Measurements from ENCODE around the gene SLC29A2. TPM values are rescaled to one million over a fixed set of nuclear protein-coding genes. Genes with fewer than 3 reads are reported as not detected.

SLC29A2 gene
- total RNA-seq, 4 donors from 2014 or later = 1.8 to 2.7 (median 2.4) TPM

GRCh38 chr11:66417000-66417399 lies 45.4 kb upstream of the SLC29A2 start:
- intact Hi-C loops (cut with DNase I; ENCODE audit: low total_unique reads) = loop anchor here (10.0 kb wide), 1 partner anchor 418 kb away; no protein-coding TSS in a partner anchor
- no peak for DNase-seq (ENCODE audit: low spot score in 2 of 2)
- 72 to 75% methylated on average over 11 of the region's 11 CpGs for WGBS, 2 donors

DNA sequence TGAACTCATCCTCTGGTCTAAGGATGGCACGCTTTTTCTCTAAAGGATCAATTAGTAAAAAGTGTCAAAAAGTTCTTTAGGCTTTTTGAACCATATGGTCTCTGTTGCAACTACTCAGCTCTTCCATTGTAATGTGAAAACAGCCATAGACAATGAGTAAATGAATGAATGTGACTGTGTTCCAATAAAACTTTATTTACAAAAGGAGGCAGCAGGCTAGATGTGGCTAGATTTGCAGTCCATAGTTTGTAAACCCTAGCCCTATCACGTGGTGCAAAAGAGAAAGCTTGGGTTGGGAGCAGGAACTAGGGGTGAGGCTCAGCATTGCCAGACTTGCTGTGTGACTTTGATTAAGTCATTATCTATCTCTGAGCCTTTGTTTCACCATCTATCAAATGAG lies 43.9 kb upstream of the SLC29A2 start:
- intact Hi-C loops (cut with DNase I; ENCODE audit: low total_unique reads) = loop anchor here (10.0 kb wide), 1 partner anchor 419 kb away; no protein-coding TSS in a partner anchor
- TF ChIP-seq, protein P1, sequence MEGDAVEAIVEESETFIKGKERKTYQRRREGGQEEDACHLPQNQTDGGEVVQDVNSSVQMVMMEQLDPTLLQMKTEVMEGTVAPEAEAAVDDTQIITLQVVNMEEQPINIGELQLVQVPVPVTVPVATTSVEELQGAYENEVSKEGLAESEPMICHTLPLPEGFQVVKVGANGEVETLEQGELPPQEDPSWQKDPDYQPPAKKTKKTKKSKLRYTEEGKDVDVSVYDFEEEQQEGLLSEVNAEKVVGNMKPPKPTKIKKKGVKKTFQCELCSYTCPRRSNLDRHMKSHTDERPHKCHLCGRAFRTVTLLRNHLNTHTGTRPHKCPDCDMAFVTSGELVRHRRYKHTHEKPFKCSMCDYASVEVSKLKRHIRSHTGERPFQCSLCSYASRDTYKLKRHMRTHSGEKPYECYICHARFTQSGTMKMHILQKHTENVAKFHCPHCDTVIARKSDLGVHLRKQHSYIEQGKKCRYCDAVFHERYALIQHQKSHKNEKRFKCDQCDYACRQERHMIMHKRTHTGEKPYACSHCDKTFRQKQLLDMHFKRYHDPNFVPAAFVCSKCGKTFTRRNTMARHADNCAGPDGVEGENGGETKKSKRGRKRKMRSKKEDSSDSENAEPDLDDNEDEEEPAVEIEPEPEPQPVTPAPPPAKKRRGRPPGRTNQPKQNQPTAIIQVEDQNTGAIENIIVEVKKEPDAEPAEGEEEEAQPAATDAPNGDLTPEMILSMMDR (IDR thresholded peaks at IDR 0.05) = no peak
- no peak for TF ChIP-seq POLR2A (IDR thresholded peaks at IDR 0.05)
- WGBS, 2 donors = 55 to 60% methylated on average over 2 of the region's 2 CpGs
- DNase-seq (ENCODE audit: low spot score in 2 of 2) = no peak
- no peak overlapping the region for H3K4me3 ChIP-seq (ENCODE audit: low read depth, poor library complexity, severe bottlenecking)

More at GRCh38 chr11:66417000-66417399, 45.4 kb upstream of the SLC29A2 start:
- no peak overlapping the region for H3K4me3 ChIP-seq (ENCODE audit: low read depth, poor library complexity, severe bottlenecking)
- TF ChIP-seq, protein P1 (IDR thresholded peaks at IDR 0.05) = no peak
- TF ChIP-seq POLR2A (IDR thresholded peaks at IDR 0.05) = no peak

- intact Hi-C loops (cut with DNase I; ENCODE audit: low total_unique reads) = loop anchor here (10.0 kb wide), 1 partner anchor 420 kb away; no protein-coding TSS in a partner anchor
- DNase-seq (ENCODE audit: low spot score in 2 of 2) = no peak
- no peak overlapping the region for H3K4me3 ChIP-seq (ENCODE audit: low read depth, poor library complexity, severe bottlenecking)
- 46 to 54% methylated on average over 12 of the region's 12 CpGs for WGBS, 2 donors
- TF ChIP-seq POLR2A (IDR thresholded peaks at IDR 0.05) = no peak
- TF ChIP-seq, protein P1 (IDR thresholded peaks at IDR 0.05) = no peak
These were observed 42.8 kb upstream of the SLC29A2 start for GRCh38 chr11:66414120-66414934.

DNA sequence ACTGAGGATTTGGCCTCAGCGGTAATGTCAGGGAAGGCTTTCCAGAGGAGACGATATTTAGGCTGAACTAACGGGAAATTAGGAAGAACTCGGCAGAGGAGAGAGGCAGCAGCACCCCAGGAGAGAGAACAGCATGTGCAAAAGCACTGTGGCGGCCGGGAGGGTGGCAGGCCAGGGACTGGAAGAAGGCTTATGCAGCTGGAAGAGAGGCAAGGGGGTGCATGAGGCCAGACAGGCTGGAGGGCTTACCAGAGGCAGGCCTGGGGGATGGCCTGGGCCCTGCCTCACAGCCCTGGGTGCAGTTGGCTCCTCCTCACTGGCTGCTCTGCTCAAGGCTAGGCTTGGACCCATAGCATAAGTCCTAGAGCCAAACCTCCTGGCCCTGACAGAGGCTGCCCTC lies 41.6 kb upstream of the SLC29A2 start:
- no peak for DNase-seq (ENCODE audit: low spot score in 2 of 2)
- TF ChIP-seq, protein P1 (IDR thresholded peaks at IDR 0.05) = no peak
- no peak for TF ChIP-seq POLR2A (IDR thresholded peaks at IDR 0.05)
- no peak overlapping the region for H3K4me3 ChIP-seq (ENCODE audit: low read depth, poor library complexity, severe bottlenecking)
- intact Hi-C loops (cut with DNase I; ENCODE audit: low total_unique reads) = loop anchor here (10.0 kb wide), 1 partner anchor 422 kb away; no protein-coding TSS in a partner anchor
- WGBS, 2 donors = 73 to 83% methylated on average over 6 of the region's 6 CpGs

GRCh38 chr11:66412110-66412509 lies 40.5 kb upstream of the SLC29A2 start:
- 70 to 71% methylated on average over 7 of the region's 7 CpGs for WGBS, 2 donors
- TF ChIP-seq, protein P1 (IDR thresholded peaks at IDR 0.05) = no peak
- no peak for TF ChIP-seq POLR2A (IDR thresholded peaks at IDR 0.05)
- intact Hi-C loops (cut with DNase I; ENCODE audit: low total_unique reads) = loop anchor here (10.0 kb wide), 1 partner anchor 423 kb away; no protein-coding TSS in a partner anchor
- no peak overlapping the region for H3K4me3 ChIP-seq (ENCODE audit: low read depth, poor library complexity, severe bottlenecking)
- DNase-seq (ENCODE audit: low spot score in 2 of 2) = no peak
